Suppressor macrophage (primary cell): ENCODE results near the gene ABR.

Source experiments
- DNase-seq, 4 experiments: peaks; one replicate each; pipeline ENCODE4 v3.0.0-alpha.2; 2020 to 2022

ABR gene

GRCh38 chr17:1120596-1121441, 59.0 kb downstream of the ABR start:
- DNase-seq: no peak

GRCh38 chr17:1119924-1120323, 59.9 kb downstream of the ABR start:
- DNase-seq: no peak

- no peak for DNase-seq
Observed at GRCh38 chr17:1116602-1117001, 63.2 kb downstream of the ABR start.

GRCh38 chr17:1112875-1113274, 66.9 kb downstream of the ABR start:
- no peak for DNase-seq

- peak; percentile 79 to 89 (median 86) for DNase-seq
Observed at GRCh38 chr17:1111599-1112443, 68.0 kb downstream of the ABR start.

- peak; percentile 73 to 87 (median 82) for DNase-seq
Observed at GRCh38 chr17:1110862-1111598, 68.8 kb downstream of the ABR start.

- no peak for DNase-seq
Observed at GRCh38 chr17:1110541-1110861, 69.3 kb downstream of the ABR start.

GRCh38 chr17:1109606-1110540, 69.9 kb downstream of the ABR start:
- peak in 2 of 4 experiments; percentile 32 to 43 for DNase-seq

GRCh38 chr17:1108765-1109605, 70.8 kb downstream of the ABR start:
- DNase-seq: peak; percentile 49 to 82 (median 65)

- DNase-seq: peak in 3 of 4 experiments; percentile 30 to 39 (median 37)
Observed at GRCh38 chr17:1108478-1108764, 71.4 kb downstream of the ABR start.

- peak in 3 of 4 experiments; percentile 41 to 54 (median 41) for DNase-seq
Observed at GRCh38 chr17:1107777-1108477, 71.9 kb downstream of the ABR start.

- DNase-seq: no peak
Observed at GRCh38 chr17:1107083-1107776, 72.6 kb downstream of the ABR start.

GRCh38 chr17:1104222-1104621, 75.6 kb downstream of the ABR start:
- no peak for DNase-seq

GRCh38 chr17:1100382-1100781, 79.4 kb downstream of the ABR start:
- DNase-seq: no peak

- DNase-seq: no peak
Observed at GRCh38 chr17:1099242-1099641, 80.5 kb downstream of the ABR start.

- DNase-seq: peak; percentile 79 to 94 (median 88)
Observed at GRCh38 chr17:1097972-1098744, 81.6 kb downstream of the ABR start.

GRCh38 chr17:1096215-1096614, 83.6 kb downstream of the ABR start:
- peak; percentile 31 to 57 (median 42) for DNase-seq

GRCh38 chr17:1095853-1096173, 84.0 kb downstream of the ABR start:
- no peak for DNase-seq
